H1 (cell line): ENCODE data around the gene GJB4. TPM values are rescaled to one million over a fixed set of nuclear protein-coding genes. Genes with fewer than 3 reads are reported as not detected.

Source experiments
- CEBPB ChIP-seq: IDR thresholded peaks from 2 replicates; pipeline ENCODE4 v1.6.1; 2012; ENCODE audit warnings: low read depth, low read length
- GABPA ChIP-seq: IDR thresholded peaks from 2 replicates; pipeline ENCODE4 v1.6.1; 2011; ENCODE audit warnings: mild to moderate bottlenecking, low read length, moderate library complexity, borderline replicate concordance; ENCODE audit not compliant: insufficient read depth
- NRF1 ChIP-seq: IDR thresholded peaks from 2 replicates; pipeline ENCODE4 v1.6.1; 2011; ENCODE audit warnings: mild to moderate bottlenecking, low read depth, low read length, improper control_type of control experiment
- SIN3A ChIP-seq, 2 experiments: IDR thresholded peaks in 1 of 2; conservative IDR thresholded peaks in 1 of 2; 2 replicates each; pipeline ENCODE4 v1.6.1; 2011 to 2012; ENCODE audit warnings: low read length in 2 of 2, improper control_type of control experiment in 1 of 2, low read depth in 1 of 2, mild to moderate bottlenecking in 1 of 2
- TAF1 ChIP-seq: IDR thresholded peaks from 2 replicates; pipeline ENCODE4 v1.6.1; 2011; ENCODE audit warnings: mild to moderate bottlenecking, low read depth, low read length
- polyA plus RNA-seq, 7 experiments: library from polyadenylated mRNA; depleted of rRNA in 3 of 7; stranded (reverse) in 5 of 7; unstranded in 2 of 7; fragments of >200 nt in 5 of 7; fragments of 200-250 nt in 2 of 7; gene quantifications; 1 replicate in 5 of 7; 2 replicates in 1 of 7; 4 replicates in 1 of 7; pipeline versions ENCODE4 v1.2.1 to v1.2.3, GENCODE V29; 2011 to 2013; ENCODE audit warnings: missing spikeins in 2 of 7, mixed read lengths in 2 of 7
- total RNA-seq: library from RNA; stranded (reverse); fragmentation: NEBNext Ultra II Directional; extraction: Animal tissue kit (Norgen Biotek cat#: 25700); gene quantifications from 2 replicates; pipeline ENCODE4 v1.2.1, GENCODE V29; 2021

GJB4 gene
- total and polyA plus RNA-seq, 2 of the 8 experiments (the other 6 are each of a cell fraction or from before 2014, with no cell fraction given) = 0.20 to 0.41 TPM

DNA sequence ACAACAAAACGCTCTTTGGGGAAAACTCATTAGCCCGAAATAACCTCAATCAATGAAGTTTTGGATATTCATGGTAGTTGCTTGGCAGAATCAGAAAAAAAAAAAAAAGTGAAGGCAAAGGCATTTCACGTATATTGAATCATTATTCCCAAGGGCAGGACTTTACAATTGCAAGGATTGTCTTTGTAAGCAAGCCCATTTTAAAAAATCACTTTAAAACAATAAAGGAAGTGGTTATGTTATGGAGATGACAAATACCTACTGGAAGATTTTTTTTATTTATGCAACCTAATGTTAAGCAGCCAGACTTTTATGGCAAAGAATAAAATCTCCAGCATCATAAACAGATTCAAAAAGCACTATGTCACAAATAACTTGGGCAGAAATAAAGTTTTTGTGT lies 9.3 kb downstream of the GJB4 start (continued):
- no peak for TF ChIP-seq SIN3A (conservative IDR thresholded peaks at IDR 0.05 in 1 of 2, IDR thresholded peaks at IDR 0.05 in 1 of 2; ENCODE audit: low read depth in 1 of 2, low read length in 2 of 2)
- no peak for TF ChIP-seq NRF1
- TF ChIP-seq TAF1 = no peak
- TF ChIP-seq CEBPB = no peak
- TF ChIP-seq GABPA = no peak
